ENCODE results near the gene PDE6H. TPM values are rescaled to one million over a fixed set of nuclear protein-coding genes. Genes with fewer than 3 reads are reported as not detected.

Gene PDE6H
- polyA plus RNA-seq, 4 donors, result not detected

- H3K4me3 ChIP-seq (ENCODE audit: low read depth in 1 of 3, low read length in 3 of 3), result no peak overlapping the region
- H3K4me1 ChIP-seq (ENCODE audit: control insufficient read depth in 3 of 3, insufficient read depth in 2 of 3, low read depth in 1 of 3, low read length in 2 of 3), result peaks cover 4 to 11% (median 7%) of the 10 kb centered on the region in 3 donors
- DNase-seq, result no peak
- no peaks in the 10 kb centered on the region for H3K9me3 ChIP-seq (ENCODE audit: control insufficient read depth in 2 of 2, insufficient read depth in 1 of 2, low read depth in 1 of 2, low read length in 1 of 2)
- H3K36me3 ChIP-seq (ENCODE audit: control insufficient read depth in 3 of 3, insufficient read depth in 2 of 3, low read depth in 1 of 3, low read length in 3 of 3), result peaks cover 0 to 2% (median 2%) of the 10 kb centered on the region in 3 donors
- no peak overlapping the region for H3K27ac ChIP-seq (ENCODE audit: low read depth in 1 of 3, low read length in 2 of 3)
- no peak for FAIRE-seq
- no peaks in the 10 kb centered on the region for H3K27me3 ChIP-seq (ENCODE audit: control insufficient read depth in 3 of 3, insufficient read depth in 3 of 3, low read length in 3 of 3)
- 83 to 90% (median 83%) methylated on average over 2 of the region's 2 CpGs for WGBS, 3 donors
These were observed 26.7 kb upstream of the PDE6H start for GRCh38 chr12:14946162-14946561.

- H3K9me3 ChIP-seq (ENCODE audit: control insufficient read depth in 2 of 2, insufficient read depth in 1 of 2, low read depth in 1 of 2, low read length in 1 of 2), result no peaks in the 10 kb centered on the region
- FAIRE-seq (no peak), DNase-seq (no peak)
- peaks cover 0 to 2% (median 2%) of the 10 kb centered on the region in 3 donors for H3K36me3 ChIP-seq (ENCODE audit: control insufficient read depth in 3 of 3, insufficient read depth in 2 of 3, low read depth in 1 of 3, low read length in 3 of 3)
- no peaks in the 10 kb centered on the region for H3K27me3 ChIP-seq (ENCODE audit: control insufficient read depth in 3 of 3, insufficient read depth in 3 of 3, low read length in 3 of 3)
- H3K4me3 ChIP-seq (ENCODE audit: low read depth in 1 of 3, low read length in 3 of 3), result no peak overlapping the region
- no peak overlapping the region for H3K27ac ChIP-seq (ENCODE audit: low read depth in 1 of 3, low read length in 2 of 3)
- H3K4me1 ChIP-seq (ENCODE audit: control insufficient read depth in 3 of 3, insufficient read depth in 2 of 3, low read depth in 1 of 3, low read length in 2 of 3), result peaks cover 4 to 11% (median 10%) of the 10 kb centered on the region in 3 donors
- WGBS, 3 donors, result 57 to 87% (median 64%) methylated on average over 1 of the region's 1 CpG
These were observed 26.0 kb upstream of the PDE6H start for GRCh38 chr12:14946861-14947260.

GRCh38 chr12:14948672-14949071, 24.2 kb upstream of the PDE6H start:
- Histone ChIP-seq H3K27ac (ENCODE audit: low read depth in 1 of 3, low read length in 2 of 3) (peak overlapping the region in 2 of 3 donors; percentile 45 to 92), H3K4me1 (ENCODE audit: control insufficient read depth in 3 of 3, insufficient read depth in 2 of 3, low read depth in 1 of 3, low read length in 2 of 3) (peaks cover 4 to 11% (median 10%) of the 10 kb centered on the region in 3 donors), H3K27me3 (ENCODE audit: control insufficient read depth in 3 of 3, insufficient read depth in 3 of 3, low read length in 3 of 3) (no peaks in the 10 kb centered on the region), H3K9me3 (ENCODE audit: control insufficient read depth in 2 of 2, insufficient read depth in 1 of 2, low read depth in 1 of 2, low read length in 1 of 2) (no peaks in the 10 kb centered on the region), H3K36me3 (ENCODE audit: control insufficient read depth in 3 of 3, insufficient read depth in 2 of 3, low read depth in 1 of 3, low read length in 3 of 3) (peaks cover 0 to 2% (median 2%) of the 10 kb centered on the region in 3 donors), H3K4me3 (ENCODE audit: low read depth in 1 of 3, low read length in 3 of 3) (no peak overlapping the region)
- no peak for FAIRE-seq
- WGBS, 3 donors, result 10 to 40% (median 19%) methylated on average over 3 of the region's 3 CpGs
- DNase-seq, result peak; percentile 57 to 66

- Histone ChIP-seq H3K27me3 (ENCODE audit: control insufficient read depth in 3 of 3, insufficient read depth in 3 of 3, low read length in 3 of 3) (no peaks in the 10 kb centered on the region), H3K4me1 (ENCODE audit: control insufficient read depth in 3 of 3, insufficient read depth in 2 of 3, low read depth in 1 of 3, low read length in 2 of 3) (peaks cover 4 to 11% (median 10%) of the 10 kb centered on the region in 3 donors), H3K36me3 (ENCODE audit: control insufficient read depth in 3 of 3, insufficient read depth in 2 of 3, low read depth in 1 of 3, low read length in 3 of 3) (peaks cover 0 to 2% (median 2%) of the 10 kb centered on the region in 3 donors), H3K9me3 (ENCODE audit: control insufficient read depth in 2 of 2, insufficient read depth in 1 of 2, low read depth in 1 of 2, low read length in 1 of 2) (no peaks in the 10 kb centered on the region), H3K4me3 (ENCODE audit: low read depth in 1 of 3, low read length in 3 of 3) (no peak overlapping the region), H3K27ac (ENCODE audit: low read depth in 1 of 3, low read length in 2 of 3) (peak overlapping the region in 1 of 3 donors; percentile 22)
- 85 to 91% (median 89%) methylated on average over 5 of the region's 5 CpGs for WGBS, 3 donors
- DNase-seq (no peak), FAIRE-seq (no peak)
These were observed 23.2 kb upstream of the PDE6H start for GRCh38 chr12:14949631-14950030.

GRCh38 chr12:14950421-14950820, 22.4 kb upstream of the PDE6H start:
- Histone ChIP-seq H3K36me3 (ENCODE audit: control insufficient read depth in 3 of 3, insufficient read depth in 2 of 3, low read depth in 1 of 3, low read length in 3 of 3) (peaks cover 0 to 2% (median 2%) of the 10 kb centered on the region in 3 donors), H3K4me3 (ENCODE audit: low read depth in 1 of 3, low read length in 3 of 3) (no peak overlapping the region), H3K27ac (ENCODE audit: low read depth in 1 of 3, low read length in 2 of 3) (no peak overlapping the region), H3K4me1 (ENCODE audit: control insufficient read depth in 3 of 3, insufficient read depth in 2 of 3, low read depth in 1 of 3, low read length in 2 of 3) (peaks cover 4 to 11% (median 10%) of the 10 kb centered on the region in 3 donors), H3K9me3 (ENCODE audit: control insufficient read depth in 2 of 2, insufficient read depth in 1 of 2, low read depth in 1 of 2, low read length in 1 of 2) (no peaks in the 10 kb centered on the region), H3K27me3 (ENCODE audit: control insufficient read depth in 3 of 3, insufficient read depth in 3 of 3, low read length in 3 of 3) (no peaks in the 10 kb centered on the region)
- no peak for DNase-seq
- 59 to 78% (median 66%) methylated on average over 4 of the region's 4 CpGs for WGBS, 3 donors
- no peak for FAIRE-seq

GRCh38 chr12:14950982-14951746, 21.7 kb upstream of the PDE6H start:
- H3K27me3 ChIP-seq (ENCODE audit: control insufficient read depth in 3 of 3, insufficient read depth in 3 of 3, low read length in 3 of 3), result no peaks in the 10 kb centered on the region
- peaks cover 4 to 11% (median 10%) of the 10 kb centered on the region in 3 donors for H3K4me1 ChIP-seq (ENCODE audit: control insufficient read depth in 3 of 3, insufficient read depth in 2 of 3, low read depth in 1 of 3, low read length in 2 of 3)
- DNase-seq (peak; percentile 65 to 72), FAIRE-seq (no peak)
- 44 to 65% (median 58%) methylated on average over 6 of the region's 6 CpGs for WGBS, 3 donors
- H3K36me3 ChIP-seq (ENCODE audit: control insufficient read depth in 3 of 3, insufficient read depth in 2 of 3, low read depth in 1 of 3, low read length in 3 of 3), result peaks cover 0 to 2% (median 2%) of the 10 kb centered on the region in 3 donors
- H3K27ac ChIP-seq (ENCODE audit: low read depth in 1 of 3, low read length in 2 of 3), result peak overlapping the region in 1 of 3 donors; percentile 72
- no peak overlapping the region for H3K4me3 ChIP-seq (ENCODE audit: low read depth in 1 of 3, low read length in 3 of 3)
- H3K9me3 ChIP-seq (ENCODE audit: control insufficient read depth in 2 of 2, insufficient read depth in 1 of 2, low read depth in 1 of 2, low read length in 1 of 2), result no peaks in the 10 kb centered on the region

GRCh38 chr12:14951851-14952250, 21.0 kb upstream of the PDE6H start:
- FAIRE-seq (no peak), DNase-seq (no peak)
- Histone ChIP-seq H3K27me3 (ENCODE audit: control insufficient read depth in 3 of 3, insufficient read depth in 3 of 3, low read length in 3 of 3) (no peaks in the 10 kb centered on the region), H3K4me3 (ENCODE audit: low read depth in 1 of 3, low read length in 3 of 3) (no peak overlapping the region), H3K36me3 (ENCODE audit: control insufficient read depth in 3 of 3, insufficient read depth in 2 of 3, low read depth in 1 of 3, low read length in 3 of 3) (peaks cover 0 to 2% (median 2%) of the 10 kb centered on the region in 3 donors), H3K9me3 (ENCODE audit: control insufficient read depth in 2 of 2, insufficient read depth in 1 of 2, low read depth in 1 of 2, low read length in 1 of 2) (no peaks in the 10 kb centered on the region), H3K4me1 (ENCODE audit: control insufficient read depth in 3 of 3, insufficient read depth in 2 of 3, low read depth in 1 of 3, low read length in 2 of 3) (peaks cover 4 to 11% (median 9%) of the 10 kb centered on the region in 3 donors), H3K27ac (ENCODE audit: low read depth in 1 of 3, low read length in 2 of 3) (peak overlapping the region in 2 of 3 donors; percentile 19 to 91)
- 30 to 77% (median 57%) methylated on average over 1 of the region's 1 CpG for WGBS, 3 donors

GRCh38 chr12:14952299-14952921, 20.4 kb upstream of the PDE6H start:
- FAIRE-seq (no peak), DNase-seq (peak; percentile 43 to 44)
- Histone ChIP-seq H3K4me1 (ENCODE audit: control insufficient read depth in 3 of 3, insufficient read depth in 2 of 3, low read depth in 1 of 3, low read length in 2 of 3) (peaks cover 4 to 11% (median 8%) of the 10 kb centered on the region in 3 donors), H3K4me3 (ENCODE audit: low read depth in 1 of 3, low read length in 3 of 3) (no peak overlapping the region), H3K9me3 (ENCODE audit: control insufficient read depth in 2 of 2, insufficient read depth in 1 of 2, low read depth in 1 of 2, low read length in 1 of 2) (no peaks in the 10 kb centered on the region), H3K36me3 (ENCODE audit: control insufficient read depth in 3 of 3, insufficient read depth in 2 of 3, low read depth in 1 of 3, low read length in 3 of 3) (peaks cover 0 to 2% (median 2%) of the 10 kb centered on the region in 3 donors), H3K27ac (ENCODE audit: low read depth in 1 of 3, low read length in 2 of 3) (peak overlapping the region in 2 of 3 donors; percentile 37 to 93), H3K27me3 (ENCODE audit: control insufficient read depth in 3 of 3, insufficient read depth in 3 of 3, low read length in 3 of 3) (no peaks in the 10 kb centered on the region)
- 46 to 73% (median 59%) methylated on average over 7 of the region's 7 CpGs for WGBS, 3 donors

All from small intestine (tissue), 7 donors.